HCT116 (cell line): ENCODE measurements around the gene ACADS.

Source experiments
- FOSL1 ChIP-seq: IDR thresholded peaks from 2 replicates; pipeline ENCODE4 v1.6.1; 2012; ENCODE audit warnings: low read depth
- ZBTB33 ChIP-seq: IDR thresholded peaks from 2 replicates; pipeline ENCODE4 v1.6.1; 2011; ENCODE audit warnings: mild to moderate bottlenecking, low read length, moderate library complexity; ENCODE audit not compliant: insufficient replicate concordance; ENCODE audit errors: extremely low read depth
- ZFX ChIP-seq: fragments of 450-650 bp; IDR thresholded peaks from 2 replicates; pipeline ENCODE4 v1.6.1; 2017
- TF ChIP-seq, protein P1 (sequence below), 3 experiments: fragments of 200-600 bp in 1 of 3; sonication (generic) in 1 of 3; IDR thresholded peaks in 2 of 3; conservative IDR thresholded peaks in 1 of 3; 2 replicates each; pipeline ENCODE4 v1.5.1; 2012 to 2017; ENCODE audit warnings: low read depth in 2 of 3, low read length in 2 of 3, antibody characterized with exemption in 1 of 3, borderline replicate concordance in 1 of 3, control low read depth in 1 of 3, mild to moderate bottlenecking in 1 of 3, mixed read lengths in 1 of 3, mixed run types in 1 of 3, moderate library complexity in 1 of 3; ENCODE audit not compliant: insufficient read depth in 1 of 3

DNA sequence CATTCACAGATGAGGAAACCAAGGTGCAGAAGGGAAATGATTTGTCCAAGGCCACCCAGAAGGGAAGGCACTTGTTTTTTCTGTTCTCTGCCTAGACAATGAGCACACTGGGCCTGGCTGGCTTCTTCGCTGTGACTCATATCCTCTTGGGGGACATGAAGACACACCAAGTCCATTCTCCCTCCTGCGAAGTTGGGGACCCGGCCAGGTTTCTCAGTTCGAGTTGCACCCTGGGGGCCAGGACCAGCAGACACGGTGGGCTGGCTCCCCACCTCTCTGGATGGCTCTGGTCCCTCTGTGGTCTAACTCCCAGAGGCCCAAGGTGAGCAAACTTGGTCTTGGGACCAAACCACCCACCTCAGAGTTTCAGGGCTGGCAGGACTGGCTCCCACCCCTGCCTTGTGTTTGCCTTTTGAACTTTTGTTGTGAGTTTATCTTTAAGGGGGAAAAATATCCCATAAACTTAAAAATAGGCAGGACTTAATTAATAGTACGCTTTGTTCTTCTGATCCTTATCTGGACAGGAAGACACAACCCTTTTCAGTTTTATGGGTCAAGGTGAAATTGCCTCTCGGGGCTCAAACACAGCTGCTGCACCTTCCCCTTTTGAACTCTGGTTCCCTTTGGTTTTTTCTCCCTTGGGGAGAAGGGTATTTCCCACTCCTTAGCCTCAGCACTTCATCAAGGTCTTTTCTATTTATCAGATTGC is 47.7 kb upstream of the ACADS start:
- TF ChIP-seq ZFX (no peak), ZBTB33 (no peak), FOSL1 (peak; percentile 45; the same call in 1 of the 2 replicates)
- TF ChIP-seq, protein P1, sequence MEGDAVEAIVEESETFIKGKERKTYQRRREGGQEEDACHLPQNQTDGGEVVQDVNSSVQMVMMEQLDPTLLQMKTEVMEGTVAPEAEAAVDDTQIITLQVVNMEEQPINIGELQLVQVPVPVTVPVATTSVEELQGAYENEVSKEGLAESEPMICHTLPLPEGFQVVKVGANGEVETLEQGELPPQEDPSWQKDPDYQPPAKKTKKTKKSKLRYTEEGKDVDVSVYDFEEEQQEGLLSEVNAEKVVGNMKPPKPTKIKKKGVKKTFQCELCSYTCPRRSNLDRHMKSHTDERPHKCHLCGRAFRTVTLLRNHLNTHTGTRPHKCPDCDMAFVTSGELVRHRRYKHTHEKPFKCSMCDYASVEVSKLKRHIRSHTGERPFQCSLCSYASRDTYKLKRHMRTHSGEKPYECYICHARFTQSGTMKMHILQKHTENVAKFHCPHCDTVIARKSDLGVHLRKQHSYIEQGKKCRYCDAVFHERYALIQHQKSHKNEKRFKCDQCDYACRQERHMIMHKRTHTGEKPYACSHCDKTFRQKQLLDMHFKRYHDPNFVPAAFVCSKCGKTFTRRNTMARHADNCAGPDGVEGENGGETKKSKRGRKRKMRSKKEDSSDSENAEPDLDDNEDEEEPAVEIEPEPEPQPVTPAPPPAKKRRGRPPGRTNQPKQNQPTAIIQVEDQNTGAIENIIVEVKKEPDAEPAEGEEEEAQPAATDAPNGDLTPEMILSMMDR (IDR thresholded peaks at IDR 0.05 in 2 of 3, conservative IDR thresholded peaks at IDR 0.05 in 1 of 3; ENCODE audit: borderline replicate concordance in 1 of 3, insufficient read depth in 1 of 3, low read depth in 2 of 3, low read length in 2 of 3) = no peak
